NK-92 (cell line): ENCODE measurements around the gene NCKIPSD.

ENCODE experiments used
- DNase-seq: peaks from one replicate; lab custom pipeline; 2025; ENCODE audit not compliant: unreplicated experiment; lab: John Stamatoyannopoulos, UW

Gene NCKIPSD

GRCh38 chr3:48697952-48698351 is 12.2 kb upstream of the NCKIPSD start:
- no peak for DNase-seq

- no peak for DNase-seq
Observed at GRCh38 chr3:48696601-48697000, 10.9 kb upstream of the NCKIPSD start.

- no peak for DNase-seq
Observed at GRCh38 chr3:48696156-48696555, 10.4 kb upstream of the NCKIPSD start.

GRCh38 chr3:48695393-48695753 is 9.7 kb upstream of the NCKIPSD start:
- DNase-seq = no peak

GRCh38 chr3:48694610-48695392 is 9.1 kb upstream of the NCKIPSD start:
- DNase-seq = no peak

- DNase-seq = no peak
Observed at GRCh38 chr3:48693826-48694225, 8.1 kb upstream of the NCKIPSD start.

GRCh38 chr3:48692551-48692950 is 6.8 kb upstream of the NCKIPSD start:
- DNase-seq = no peak

- no peak for DNase-seq
Observed at GRCh38 chr3:48690846-48691458, 5.2 kb upstream of the NCKIPSD start.

GRCh38 chr3:48689384-48689783 is 3.7 kb upstream of the NCKIPSD start:
- DNase-seq = no peak

- no peak for DNase-seq
Observed at GRCh38 chr3:48688737-48689075, 3.0 kb upstream of the NCKIPSD start.

- DNase-seq = no peak
Observed at GRCh38 chr3:48688032-48688736, 2.5 kb upstream of the NCKIPSD start.

- DNase-seq = no peak
Observed at GRCh38 chr3:48687220-48687678, 1.5 kb upstream of the NCKIPSD start.

- DNase-seq = no peak
Observed at GRCh38 chr3:48686538-48687219, 964 bp upstream of the NCKIPSD start.

- no peak for DNase-seq
Observed at GRCh38 chr3:48685293-48685602, 467 bp downstream of the NCKIPSD start.

- DNase-seq = no peak
Observed at GRCh38 chr3:48684480-48685143, 1.1 kb downstream of the NCKIPSD start.

GRCh38 chr3:48684054-48684349 is 1.7 kb downstream of the NCKIPSD start:
- DNase-seq = no peak

GRCh38 chr3:48682786-48683185 is 2.9 kb downstream of the NCKIPSD start:
- DNase-seq = no peak

- no peak for DNase-seq
Observed at GRCh38 chr3:48681974-48682610, 3.6 kb downstream of the NCKIPSD start.

GRCh38 chr3:48681541-48681880 is 4.2 kb downstream of the NCKIPSD start:
- no peak for DNase-seq

GRCh38 chr3:48680811-48681540 is 4.7 kb downstream of the NCKIPSD start:
- DNase-seq = no peak
